HepG2 (cell line): ENCODE measurements around the gene COMT. TPM values are rescaled to one million over a fixed set of nuclear protein-coding genes. Genes with fewer than 3 reads are reported as not detected.

ENCODE experiments used
- ATAC-seq: fragments of 200-7000 bp; cut with Tn5 transposase; 3 replicates; pipeline ENCODE4 v1.9.1; 2020; ENCODE audit warnings: mild to moderate bottlenecking, moderate library complexity
- BruUV-seq: library from RNA; stranded (reverse); fragments of 400-500 nt; replicated peaks from 2 replicates; lab custom pipeline; 2021; lab: Mats Ljungman, UMichigan
- CTCF ChIA-PET: fragments of 300-600 bp; formaldehyde crosslinking; extraction: SDS; loops from one replicate; lab custom pipeline; 2021; ENCODE audit warnings: low total read pairs, inconsistent platforms, low intra/inter-chr PET ratio; lab: Yijun Ruan, JAX
- POLR2A ChIA-PET: fragments of 350-600 bp; sonication (Branson Sonifier 250); formaldehyde crosslinking; loops from one replicate; lab custom pipeline; 2020; ENCODE audit warnings: antibody characterized with exemption, inconsistent platforms; lab: Yijun Ruan, JAX
- DNase-seq: peaks from one replicate; pipeline ENCODE4 v3.0.0-alpha.2; 2015; ENCODE audit warnings: low spot score
- FAIRE-seq: peaks from 3 replicates; lab custom pipeline; 2011; peaks lifted over from hg19 to GRCh38; lab: Jason Lieb, UNC
- H2AFZ ChIP-seq: one replicate; pipeline ENCODE4 v1.6.1; 2011; ENCODE audit warnings: low read length, inconsistent platforms
- H3K27ac ChIP-seq: fragments of 300-600 bp; 3 replicates; pipeline ENCODE4 v1.8.0; 2011; ENCODE audit warnings: mixed run types, mild to moderate bottlenecking, mixed read lengths, low read length, inconsistent platforms; ENCODE audit not compliant: insufficient read depth; ENCODE audit errors: extremely low read length
- H3K27me3 ChIP-seq, 2 experiments: fragments of 200-600 bp in 1 of 2; 2 replicates in 1 of 2; 3 replicates in 1 of 2; pipeline versions ENCODE4 v1.6.0 to v1.8.0; 2011; ENCODE audit warnings: low read length in 2 of 2, mild to moderate bottlenecking in 2 of 2, moderate library complexity in 2 of 2, inconsistent platforms in 1 of 2; ENCODE audit not compliant: insufficient read depth in 2 of 2, control insufficient read depth in 1 of 2
- H3K36me3 ChIP-seq, 2 experiments: fragments of 200-600 bp in 1 of 2; replicated peaks in 1 of 2; 2 replicates in 1 of 2; 3 replicates in 1 of 2; pipeline versions ENCODE4 v1.5.1 to v1.8.0; 2011; ENCODE audit warnings: low read length in 2 of 2, inconsistent platforms in 1 of 2; ENCODE audit not compliant: insufficient read depth in 2 of 2, control insufficient read depth in 1 of 2
- H3K4me1 ChIP-seq: 2 replicates; pipeline ENCODE4 v1.5.1; 2012; ENCODE audit warnings: low read length, inconsistent platforms; ENCODE audit not compliant: insufficient read depth
- H3K4me2 ChIP-seq: 2 replicates; pipeline ENCODE4 v1.6.0; 2011; ENCODE audit warnings: low read depth, low read length, inconsistent platforms
- H3K4me3 ChIP-seq, 3 experiments: fragments of 200-600 bp in 1 of 3; sonication (generic), shearing (Covaris generic) in 1 of 3; replicated peaks in 1 of 3; 2 replicates each; pipeline ENCODE4 v1.5.1; 2011 to 2016; ENCODE audit warnings: low read length in 3 of 3, inconsistent platforms in 2 of 3, low read depth in 2 of 3, mild to moderate bottlenecking in 2 of 3, control low read depth in 1 of 3, mixed read lengths in 1 of 3; ENCODE audit not compliant: insufficient read depth in 1 of 3
- H3K79me2 ChIP-seq: one replicate; pipeline ENCODE4 v1.6.1; 2011; ENCODE audit warnings: low read length, inconsistent platforms; ENCODE audit not compliant: insufficient read depth
- H3K9ac ChIP-seq: 2 replicates; pipeline ENCODE4 v1.6.0; 2011; ENCODE audit warnings: mild to moderate bottlenecking, low read depth, low read length, inconsistent platforms; ENCODE audit not compliant: insufficient read depth
- H3K9me3 ChIP-seq: 2 replicates; pipeline ENCODE4 v1.5.1; 2012; ENCODE audit warnings: mild to moderate bottlenecking, low read length
- H4K20me1 ChIP-seq: 2 replicates; pipeline ENCODE4 v1.6.0; 2011; ENCODE audit warnings: inconsistent platforms, mild to moderate bottlenecking, low read length, moderate library complexity; ENCODE audit not compliant: insufficient read depth
- CENPT ChIP-seq: sonication (generic); formaldehyde crosslinking; IDR thresholded peaks from 2 replicates; pipeline ENCODE4 v1.8.0; 2022; ENCODE audit warnings: low read depth, mild to moderate bottlenecking, moderate library complexity, missing genetic modification reagents
- GABPB1 ChIP-seq: IDR thresholded peaks from 2 replicates; pipeline ENCODE4 v1.6.1; 2016; ENCODE audit warnings: mild to moderate bottlenecking, missing genetic modification reagents, moderate library complexity, missing compliant biosample characterization
- HNRNPL ChIP-seq: fragments of 200-400 bp; formaldehyde crosslinking; IDR thresholded peaks from 2 replicates; pipeline ENCODE4 v1.6.1; 2017; ENCODE audit warnings: mild to moderate bottlenecking, low read depth, low read length
- KLF6 ChIP-seq: IDR thresholded peaks from 2 replicates; pipeline ENCODE4 v1.8.0; 2016; ENCODE audit warnings: missing biosample characterization, missing genetic modification reagents
- MEIS2 ChIP-seq: sonication (generic); formaldehyde crosslinking; IDR thresholded peaks from 2 replicates; pipeline ENCODE4 v1.9.0; 2021; ENCODE audit warnings: mild to moderate bottlenecking, missing genetic modification reagents
- ONECUT2 ChIP-seq: sonication (generic); formaldehyde crosslinking; IDR thresholded peaks from 2 replicates; pipeline ENCODE4 v1.4.0; 2020; ENCODE audit warnings: missing genetic modification reagents
- RBM22 ChIP-seq: fragments of 200-400 bp; formaldehyde crosslinking; optimal IDR thresholded peaks from 2 replicates; pipeline ENCODE3; 2017; ENCODE audit warnings: mild to moderate bottlenecking, low read length, moderate library complexity
- SSRP1 ChIP-seq: IDR thresholded peaks from 2 replicates; pipeline ENCODE4 v1.6.1; 2016; ENCODE audit warnings: control low read depth
- ZNF747 ChIP-seq: sonication (generic); formaldehyde crosslinking; IDR thresholded peaks from 2 replicates; pipeline ENCODE4 v1.8.1; 2023; ENCODE audit warnings: missing genetic modification reagents, mild to moderate bottlenecking, borderline replicate concordance
- ZNF776 ChIP-seq: sonication (generic); formaldehyde crosslinking; IDR thresholded peaks from 2 replicates; pipeline ENCODE4 v1.4.0; 2020; ENCODE audit warnings: mild to moderate bottlenecking, missing genetic modification reagents
- WGBS: methylation state at CpG from one replicate; pipeline ENCODE4 v1.1.6; 2017; ENCODE audit warnings: low lambda C conversion rate; 5-methylcytosine and 5-hydroxymethylcytosine counted together
- in situ Hi-C: cut with HindIII; loops from 2 replicates; pipeline ENCODE4 v1.10.0; 2017; ENCODE audit warnings: low pct_unique_long_range_greater_than_20kb; ENCODE audit not compliant: extremely low pct_ligation_motif_present
- intact Hi-C: fragments of 100-400 bp; cut with micrococcal nuclease; formaldehyde crosslinking; loops from one replicate; pipeline ENCODE4 v1.10.0; 2022; ENCODE audit not compliant: unreplicated experiment
- polyA plus RNA-seq, 8 experiments: library from polyadenylated mRNA; depleted of rRNA in 3 of 8; stranded (reverse) in 7 of 8; unstranded in 1 of 8; fragments of >200 nt; fragmentation: Illumina TruSeq in 4 of 8; extraction: Trizol in 4 of 8; gene quantifications; 2 replicates each; pipeline versions ENCODE4 v1.2.1 to v1.2.3, GENCODE V29; 2011 to 2016; ENCODE audit warnings: low read depth in 4 of 8, missing spikeins in 1 of 8, mixed read lengths in 1 of 8; ENCODE audit not compliant: insufficient read depth in 1 of 8
- total RNA-seq, 5 experiments: library from RNA; depleted of rRNA; stranded (reverse); fragments of >200 nt; fragmentation: Illumina TruSeq; extraction: Trizol; gene quantifications; 2 replicates each; pipeline ENCODE4 v1.2.3, GENCODE V29; 2016; ENCODE audit warnings: low read depth in 1 of 5
- TF ChIP-seq, protein P1 (sequence below): sonication (generic); formaldehyde crosslinking; IDR thresholded peaks from 2 replicates; pipeline ENCODE4 v1.8.0; 2022; ENCODE audit warnings: missing genetic modification reagents, low read depth, mild to moderate bottlenecking, borderline replicate concordance
- TF ChIP-seq, protein P2 (sequence below): sonication (generic); formaldehyde crosslinking; conservative IDR thresholded peaks from 2 replicates; pipeline ENCODE4 v1.4.0; 2020; ENCODE audit warnings: mild to moderate bottlenecking, missing genetic modification reagents, moderate library complexity

Gene COMT
- total and polyA plus RNA-seq, 2 of the 13 experiments (the other 11 are each of a cell fraction or from before 2014, with no cell fraction given): 156 to 162 TPM

DNA sequence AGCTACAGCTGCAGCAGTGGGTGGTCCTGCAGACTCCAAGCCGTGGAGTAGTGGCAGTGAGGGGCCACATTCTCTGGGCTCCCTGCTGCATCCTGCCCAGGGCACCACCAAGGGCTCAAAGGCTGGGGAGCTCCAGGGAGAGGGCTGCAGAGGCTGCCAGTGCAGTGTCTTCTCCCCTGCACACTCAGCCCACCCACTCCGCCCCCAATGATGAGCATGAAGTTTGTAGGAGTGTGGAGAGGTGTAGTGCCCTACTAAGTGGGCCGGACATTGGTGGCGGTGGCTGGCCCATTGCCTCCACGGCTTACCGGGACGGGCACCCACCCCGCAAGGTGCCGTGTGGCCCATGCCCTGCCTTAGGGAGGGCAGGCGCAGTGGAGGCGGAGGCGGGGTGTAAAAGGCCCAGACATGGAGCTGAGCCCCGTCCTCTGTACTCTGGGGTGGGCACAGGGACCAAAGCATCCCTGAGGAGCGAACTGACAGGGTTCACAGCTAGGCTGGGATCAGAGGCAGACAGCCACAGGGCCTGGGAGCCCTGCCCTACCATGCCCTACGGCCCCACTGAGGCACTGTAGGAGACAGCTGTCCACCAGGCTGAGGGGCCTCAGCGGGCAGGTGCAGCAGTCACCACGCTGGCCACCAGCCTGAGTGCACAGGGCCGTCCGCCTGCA lies 56.1 kb downstream of the COMT start:
- intact Hi-C loops: no loop called here
- H3K4me1 ChIP-seq: peaks cover 43% of the 10 kb centered on the region
- ATAC-seq: no peak

DNA sequence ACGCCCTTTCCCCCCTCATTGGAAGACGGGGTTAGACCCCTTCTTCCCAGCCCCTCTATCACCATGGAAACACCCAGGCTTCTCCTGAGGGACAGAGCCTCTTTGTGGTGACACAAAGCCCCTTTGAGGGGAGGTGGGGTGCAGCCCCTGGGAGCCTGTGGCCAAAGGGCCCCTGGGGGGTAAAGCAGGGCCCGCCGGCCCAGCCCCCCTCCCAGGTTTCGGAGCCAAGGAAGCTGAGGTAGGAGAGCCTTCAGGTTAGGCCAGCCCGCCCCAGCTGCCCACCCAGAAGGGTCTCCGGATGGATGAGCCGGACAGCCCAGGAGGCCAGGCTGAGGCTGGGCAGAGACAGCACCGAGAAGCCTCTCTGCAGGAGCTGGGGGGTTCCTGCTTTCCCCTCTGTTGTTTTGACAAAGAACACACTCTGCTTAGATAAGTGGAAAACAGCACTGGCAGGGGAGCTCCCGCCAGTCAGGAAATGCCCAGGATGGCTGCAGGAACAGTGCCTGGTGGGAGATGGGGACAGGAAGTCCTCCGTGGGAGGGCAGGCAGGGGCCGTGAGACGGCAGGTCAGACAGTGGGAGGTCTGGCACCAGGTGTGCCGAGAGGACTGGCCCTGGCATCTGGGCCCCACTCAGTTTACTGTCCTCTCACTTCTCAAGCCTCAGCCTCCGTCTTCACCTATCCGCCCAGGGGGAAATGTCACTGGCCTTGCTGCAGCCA lies 56.8 kb downstream of the COMT start:
- peaks cover 3% of the 10 kb centered on the region for H3K79me2 ChIP-seq
- ChIA-PET POLR2A (no interaction called here), CTCF (no interaction called here)
- no peaks in the 10 kb centered on the region; the same call in 1 of the 2 replicates for H4K20me1 ChIP-seq
- in situ Hi-C loops: no loop called here
- BruUV-seq: no TSS peak
- peaks cover 43% of the 10 kb centered on the region for H3K4me1 ChIP-seq
- FAIRE-seq (no peak), ATAC-seq (no peak), DNase-seq (no peak)
- 0 out of 5 replicates have a peak, but pooled peaks cover 0 to 1% of the 10 kb centered on the region in 2 experiments for H3K36me3 ChIP-seq
- no peak overlapping the region for H3K27ac ChIP-seq
- H2AFZ ChIP-seq: no peak overlapping the region
- intact Hi-C loops: no loop called here
- no peak overlapping the region for H3K4me3 ChIP-seq
- H3K4me2 ChIP-seq: no peak overlapping the region
- H3K9ac ChIP-seq: no peak overlapping the region
- WGBS: 95% methylated on average over 4 of the region's 16 CpGs
- H3K9me3 ChIP-seq: peaks cover 2% of the 10 kb centered on the region
- 0 out of 5 replicates have a peak, but pooled peaks cover 0 to 1% of the 10 kb centered on the region in 2 experiments for H3K27me3 ChIP-seq
- TF ChIP-seq, protein P1, sequence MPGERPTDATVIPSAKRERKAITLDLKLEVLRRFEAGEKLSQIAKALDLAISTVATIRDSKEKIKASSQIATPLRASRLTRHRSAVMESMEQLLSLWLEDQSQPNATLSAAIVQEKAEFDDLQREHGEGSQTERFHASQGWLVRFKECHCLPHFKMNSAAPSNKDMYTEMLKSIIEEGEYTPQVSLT: no peak
- TF ChIP-seq ONECUT2 (CRISPR knock-in tag): no peak
- no peak for TF ChIP-seq SSRP1 (CRISPR knock-in tag)
- TF ChIP-seq MEIS2: no peak
- TF ChIP-seq RBM22: no peak
- TF ChIP-seq, protein P2, sequence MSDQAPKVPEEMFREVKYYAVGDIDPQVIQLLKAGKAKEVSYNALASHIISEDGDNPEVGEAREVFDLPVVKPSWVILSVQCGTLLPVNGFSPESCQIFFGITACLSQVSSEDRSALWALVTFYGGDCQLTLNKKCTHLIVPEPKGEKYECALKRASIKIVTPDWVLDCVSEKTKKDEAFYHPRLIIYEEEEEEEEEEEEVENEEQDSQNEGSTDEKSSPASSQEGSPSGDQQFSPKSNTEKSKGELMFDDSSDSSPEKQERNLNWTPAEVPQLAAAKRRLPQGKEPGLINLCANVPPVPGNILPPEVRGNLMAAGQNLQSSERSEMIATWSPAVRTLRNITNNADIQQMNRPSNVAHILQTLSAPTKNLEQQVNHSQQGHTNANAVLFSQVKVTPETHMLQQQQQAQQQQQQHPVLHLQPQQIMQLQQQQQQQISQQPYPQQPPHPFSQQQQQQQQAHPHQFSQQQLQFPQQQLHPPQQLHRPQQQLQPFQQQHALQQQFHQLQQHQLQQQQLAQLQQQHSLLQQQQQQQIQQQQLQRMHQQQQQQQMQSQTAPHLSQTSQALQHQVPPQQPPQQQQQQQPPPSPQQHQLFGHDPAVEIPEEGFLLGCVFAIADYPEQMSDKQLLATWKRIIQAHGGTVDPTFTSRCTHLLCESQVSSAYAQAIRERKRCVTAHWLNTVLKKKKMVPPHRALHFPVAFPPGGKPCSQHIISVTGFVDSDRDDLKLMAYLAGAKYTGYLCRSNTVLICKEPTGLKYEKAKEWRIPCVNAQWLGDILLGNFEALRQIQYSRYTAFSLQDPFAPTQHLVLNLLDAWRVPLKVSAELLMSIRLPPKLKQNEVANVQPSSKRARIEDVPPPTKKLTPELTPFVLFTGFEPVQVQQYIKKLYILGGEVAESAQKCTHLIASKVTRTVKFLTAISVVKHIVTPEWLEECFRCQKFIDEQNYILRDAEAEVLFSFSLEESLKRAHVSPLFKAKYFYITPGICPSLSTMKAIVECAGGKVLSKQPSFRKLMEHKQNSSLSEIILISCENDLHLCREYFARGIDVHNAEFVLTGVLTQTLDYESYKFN (CRISPR knock-in tag): no peak
- no peak for TF ChIP-seq ZNF747
- no peak for TF ChIP-seq KLF6
- TF ChIP-seq GABPB1 (CRISPR knock-in tag): no peak
- no peak for TF ChIP-seq CENPT (CRISPR knock-in tag)

More for the DNA sequence above, 56.1 kb downstream of the COMT start:
- H3K27me3 ChIP-seq: 0 out of 5 replicates have a peak, but pooled peaks cover 0 to 1% of the 10 kb centered on the region in 2 experiments
- H3K4me2 ChIP-seq: no peak overlapping the region
- TF ChIP-seq HNRNPL (0 out of 2 replicates have a peak, but pooled peaks have one; percentile 31), ZNF776 (CRISPR knock-in tag) (no peak)
- no peaks in the 10 kb centered on the region; the same call in 1 of the 2 replicates for H4K20me1 ChIP-seq
- H3K36me3 ChIP-seq: 0 out of 5 replicates have a peak, but pooled peaks cover 0 to under 1% of the 10 kb centered on the region in 2 experiments
- DNase-seq (no peak), FAIRE-seq (no peak)
- 95% methylated on average over 11 of the region's 19 CpGs for WGBS
- no TSS peak for BruUV-seq
- no peaks in the 10 kb centered on the region for H3K9me3 ChIP-seq
- H2AFZ ChIP-seq: no peak overlapping the region
- ChIA-PET CTCF (no interaction called here), POLR2A (no interaction called here)
- H3K4me3 ChIP-seq: no peak overlapping the region
- in situ Hi-C loops: no loop called here
- H3K9ac ChIP-seq: no peak overlapping the region
- no peak overlapping the region for H3K27ac ChIP-seq
- peaks cover 3% of the 10 kb centered on the region for H3K79me2 ChIP-seq
